Kidney (tissue), 14 donors: ENCODE measurements around the gene MOGAT3. TPM values are rescaled to one million over a fixed set of nuclear protein-coding genes. Genes with fewer than 3 reads are reported as not detected.
A peak's percentile ranks its signal among the peaks of the same experiment; 100 is the strongest.

Experiments
- DNase-seq, 5 donors: peaks; one replicate each; pipeline ENCODE4 v3.0.0-alpha.2; 2013 to 2020
- FAIRE-seq: peaks from 2 replicates; lab custom pipeline; 2012; peaks lifted over from hg19 to GRCh38; lab: Jason Lieb, UNC
- H3K27ac ChIP-seq, 2 donors: one replicate each; pipeline ENCODE4 v1.7.0; 2013; ENCODE audit warnings: low read depth in 2 of 2, low read length in 2 of 2, inconsistent platforms in 1 of 2
- H3K27me3 ChIP-seq: one replicate; pipeline ENCODE4 v1.7.1; 2013; ENCODE audit warnings: low read length, inconsistent platforms; ENCODE audit not compliant: control insufficient read depth, insufficient read depth
- H3K36me3 ChIP-seq, 3 donors: one replicate each; pipeline versions ENCODE4 v1.7.0 to v1.7.1; 2013; ENCODE audit warnings: low read length in 3 of 3, control low read depth in 1 of 3, inconsistent platforms in 1 of 3; ENCODE audit not compliant: insufficient read depth in 3 of 3, control insufficient read depth in 2 of 3
- H3K4me1 ChIP-seq, 3 donors: one replicate each; pipeline versions ENCODE4 v1.7.0 to v1.7.1; 2013; ENCODE audit warnings: low read length in 3 of 3, inconsistent platforms in 1 of 3, low read depth in 1 of 3; ENCODE audit not compliant: control insufficient read depth in 2 of 3, insufficient read depth in 2 of 3
- H3K4me3 ChIP-seq, 3 donors: one replicate each; pipeline versions ENCODE4 v1.7.0 to v1.8.1; 2013; ENCODE audit warnings: low read length in 3 of 3, control low read depth in 1 of 3, inconsistent platforms in 1 of 3
- H3K9ac ChIP-seq, 3 donors: one replicate each; pipeline versions ENCODE4 v1.7.0 to v1.7.1; 2013; ENCODE audit warnings: low read length in 3 of 3, control low read depth in 1 of 3, inconsistent platforms in 1 of 3
- H3K9me3 ChIP-seq, 3 donors: one replicate each; pipeline versions ENCODE4 v1.7.0 to v1.7.1; 2013; ENCODE audit warnings: low read length in 3 of 3, control low read depth in 1 of 3, inconsistent platforms in 1 of 3; ENCODE audit not compliant: control insufficient read depth in 2 of 3, insufficient read depth in 1 of 3
- intact Hi-C: fragments of 100-400 bp; cut with DNase I; formaldehyde crosslinking; loops from one replicate; pipeline ENCODE4 v1.11.1; 2022
- polyA plus RNA-seq: library from polyadenylated mRNA; stranded (reverse); fragments of 350-450 nt; fragmentation: Illumina TruSeq; extraction: RNeasy Lipid Tissue Mini Kit (QIAGEN cat#74804); gene quantifications from one replicate; pipeline ENCODE4 v1.2.3, GENCODE V29; 2014; ENCODE audit warnings: low read depth, low replicate concordance; ENCODE audit not compliant: insufficient read depth
- total RNA-seq: library from RNA; stranded (reverse); fragmentation: NEBNext Ultra II Directional; extraction: Animal tissue kit (Norgen Biotek cat#: 25700); gene quantifications from one replicate; pipeline ENCODE4 v1.2.1, GENCODE V29; 2021
- TF ChIP-seq, protein P1 (sequence below): IDR thresholded peaks from 3 replicates; pipeline ENCODE4 v1.5.1; 2012; ENCODE audit warnings: mild to moderate bottlenecking, moderate library complexity, borderline replicate concordance; ENCODE audit not compliant: insufficient read depth; ENCODE audit errors: extremely low read depth
- donor health status: control.
- donor health status: control.
- donor health status: control.
- donor health status: control.
- donor health status: control.
- donor health status: DM: yes; HTN: yes; CAD: no.
- donor health status: Normal renal cell carcinoma (clear cell type).

MOGAT3 gene
- total and polyA plus RNA-seq, 2 donors from 2014 or later = 0.25 to 0.37 TPM

DNA sequence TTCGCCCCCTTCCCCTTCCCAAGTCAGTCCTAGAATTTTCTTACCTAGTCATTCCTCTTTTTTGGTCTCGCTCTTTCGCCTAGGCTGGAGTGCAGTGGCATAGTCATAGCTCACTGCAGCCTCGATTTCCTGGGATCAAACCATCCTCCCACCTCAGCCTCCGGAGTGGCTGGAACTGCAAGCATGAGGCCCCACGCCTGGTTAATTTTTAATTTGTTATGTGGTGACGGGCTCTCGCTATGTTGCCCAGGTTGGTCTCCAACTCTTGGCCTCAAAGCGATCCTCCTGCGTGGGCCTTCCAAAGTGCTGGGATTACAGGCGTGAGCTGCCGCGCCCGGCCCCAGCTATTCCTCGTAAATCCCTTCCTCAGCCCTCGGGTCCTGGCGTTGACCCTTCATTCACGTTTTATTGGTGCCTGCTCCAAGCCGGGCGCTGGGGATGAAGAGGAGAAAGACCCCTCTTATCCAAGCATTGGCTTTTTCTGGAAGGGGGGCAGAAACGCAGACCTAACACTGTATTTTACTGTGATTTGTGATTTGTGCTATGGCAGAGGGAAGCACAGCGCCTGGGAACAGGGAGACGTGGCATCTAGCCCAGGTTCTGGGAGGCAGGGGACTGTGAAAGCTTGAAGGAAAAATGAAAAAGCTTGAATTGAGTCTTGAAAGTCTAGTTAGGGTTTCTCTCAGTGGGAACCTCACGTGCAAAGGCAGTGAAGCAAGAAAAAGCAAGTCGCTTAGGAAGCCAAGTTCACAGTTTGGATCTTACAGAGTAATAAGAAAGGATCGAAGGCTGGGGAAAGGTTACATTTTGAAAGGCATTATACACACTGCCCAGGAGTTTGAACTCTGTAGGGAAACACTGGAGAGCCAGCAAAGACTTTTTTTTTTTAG lies 17.6 kb upstream of the MOGAT3 start:
- TF ChIP-seq, protein P1, sequence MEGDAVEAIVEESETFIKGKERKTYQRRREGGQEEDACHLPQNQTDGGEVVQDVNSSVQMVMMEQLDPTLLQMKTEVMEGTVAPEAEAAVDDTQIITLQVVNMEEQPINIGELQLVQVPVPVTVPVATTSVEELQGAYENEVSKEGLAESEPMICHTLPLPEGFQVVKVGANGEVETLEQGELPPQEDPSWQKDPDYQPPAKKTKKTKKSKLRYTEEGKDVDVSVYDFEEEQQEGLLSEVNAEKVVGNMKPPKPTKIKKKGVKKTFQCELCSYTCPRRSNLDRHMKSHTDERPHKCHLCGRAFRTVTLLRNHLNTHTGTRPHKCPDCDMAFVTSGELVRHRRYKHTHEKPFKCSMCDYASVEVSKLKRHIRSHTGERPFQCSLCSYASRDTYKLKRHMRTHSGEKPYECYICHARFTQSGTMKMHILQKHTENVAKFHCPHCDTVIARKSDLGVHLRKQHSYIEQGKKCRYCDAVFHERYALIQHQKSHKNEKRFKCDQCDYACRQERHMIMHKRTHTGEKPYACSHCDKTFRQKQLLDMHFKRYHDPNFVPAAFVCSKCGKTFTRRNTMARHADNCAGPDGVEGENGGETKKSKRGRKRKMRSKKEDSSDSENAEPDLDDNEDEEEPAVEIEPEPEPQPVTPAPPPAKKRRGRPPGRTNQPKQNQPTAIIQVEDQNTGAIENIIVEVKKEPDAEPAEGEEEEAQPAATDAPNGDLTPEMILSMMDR = no peak
- FAIRE-seq = no peak
- no peaks in the 10 kb centered on the region for H3K27me3 ChIP-seq
- no peaks in the 10 kb centered on the region for H3K9me3 ChIP-seq
- intact Hi-C loops = no loop called here
- peaks cover 0 to 3% (median 0%) of the 10 kb centered on the region in 3 donors for H3K36me3 ChIP-seq
- peaks cover 0 to 23% (median 6%) of the 10 kb centered on the region in 3 donors for H3K4me1 ChIP-seq
- peak in 2 of 5 donors; percentile 35 to 44 for DNase-seq
- H3K27ac ChIP-seq = peak overlapping the region; percentile 65 to 99
- H3K9ac ChIP-seq = peak overlapping the region; percentile 71 to 82 (median 72)
- H3K4me3 ChIP-seq = peak overlapping the region; percentile 84 to 98 (median 98)

DNA sequence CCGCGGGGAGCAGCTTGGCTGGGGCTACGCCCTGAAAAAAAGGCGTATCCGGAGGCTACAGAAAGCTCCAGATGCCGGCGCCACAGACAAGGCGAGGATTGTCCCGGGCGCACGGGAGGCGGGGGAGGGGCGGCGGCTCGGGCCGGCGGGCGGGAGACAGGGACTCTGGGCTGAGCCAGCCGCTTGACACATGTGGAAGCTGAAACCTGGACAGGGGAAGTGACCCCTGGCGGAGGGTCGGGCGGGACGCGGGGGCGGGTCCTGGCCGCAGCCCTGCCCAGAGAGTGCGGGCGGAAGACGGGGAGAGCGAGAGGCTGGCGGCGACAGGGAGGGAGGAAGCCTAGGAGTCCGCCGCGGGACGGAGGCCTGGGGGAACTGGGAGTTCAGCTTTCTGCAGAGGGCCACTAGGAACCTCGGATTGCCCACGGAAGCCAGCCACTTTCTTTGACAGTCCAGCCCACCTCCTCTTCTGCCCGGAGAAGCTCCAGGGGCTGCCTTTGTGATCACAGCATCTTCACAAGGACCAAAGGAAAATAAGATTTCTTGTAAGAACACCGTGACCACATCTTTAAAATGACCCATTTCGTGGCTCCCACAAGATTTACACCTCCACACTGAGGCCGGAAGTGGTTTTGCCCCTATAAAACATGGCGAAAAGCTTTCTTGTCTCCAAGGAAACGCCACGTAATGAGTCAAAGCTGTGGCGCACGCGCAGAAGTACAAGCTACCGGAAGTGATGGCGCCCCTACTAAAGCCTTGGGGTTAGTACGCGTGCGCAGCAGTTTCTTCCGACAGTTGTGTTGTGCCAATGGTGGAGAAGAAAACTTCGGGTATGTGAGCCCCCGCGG lies 16.8 kb upstream of the MOGAT3 start, which contains the start of the genes PLOD3 and ZNHIT1:
Gene PLOD3, minus strand, starts transcription at position 194 of the 848 bp plus-strand sequence. CDS start 307 bp downstream, outside the sequence.
Gene ZNHIT1, plus strand, starts transcription at position 778 of the 848 bp plus-strand sequence. Its CDS starts 31 bp downstream, at position 809.
- H3K27me3 ChIP-seq = no peaks in the 10 kb centered on the region
- peak within 1 kb of the TSS; percentile 84 to 98 (median 98) for H3K4me3 ChIP-seq
- intact Hi-C loops = no loop called here
- TF ChIP-seq, protein P1 = no peak
- no peaks in the 10 kb centered on the region for H3K9me3 ChIP-seq
- H3K4me1 ChIP-seq = peaks cover 0 to 23% (median 6%) of the 10 kb centered on the region in 3 donors
- H3K27ac ChIP-seq = peak within 1 kb of the TSS; percentile 97 to 99
- DNase-seq = peak; percentile 97 to 100 (median 98)
- peak within 1 kb of the TSS; percentile 72 to 93 (median 89) for H3K9ac ChIP-seq
- FAIRE-seq = peak; percentile 90
- no peaks in the 10 kb centered on the region for H3K36me3 ChIP-seq

DNA sequence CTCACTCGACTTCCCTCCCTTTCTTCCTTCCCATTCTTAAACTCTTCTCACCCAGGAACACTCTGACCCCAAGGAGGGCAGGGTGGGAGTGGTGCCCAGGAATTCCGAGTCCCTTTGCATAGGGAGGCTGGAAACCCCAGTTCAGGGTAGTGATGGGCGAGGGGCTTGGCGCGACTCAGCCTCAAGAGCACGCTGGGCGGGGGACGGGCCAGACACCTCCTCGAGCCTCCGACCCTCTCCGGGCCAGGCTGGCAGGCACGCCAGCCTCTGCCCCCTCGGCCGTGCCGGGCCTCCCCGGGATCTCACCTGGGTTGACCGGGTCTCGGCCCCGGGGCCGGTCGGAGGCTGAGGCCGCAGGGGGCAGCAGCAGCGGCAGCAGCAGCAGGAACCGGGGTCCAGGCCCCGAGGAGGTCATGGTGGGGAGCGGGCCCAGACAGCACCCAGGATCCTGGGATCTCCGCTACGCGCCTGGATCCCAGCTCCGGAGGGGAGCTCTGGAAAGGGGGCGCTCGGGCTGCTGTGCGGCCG lies 16.1 kb upstream of the MOGAT3 start:
- FAIRE-seq = no peak
- peak overlapping the region; percentile 34 to 98 (median 98) for H3K4me3 ChIP-seq
- H3K9ac ChIP-seq = peak overlapping the region; percentile 13 to 80 (median 58)
- peaks cover 0 to 1% (median 0%) of the 10 kb centered on the region in 3 donors for H3K36me3 ChIP-seq
- peak overlapping the region; percentile 97 to 99 for H3K27ac ChIP-seq
- intact Hi-C loops = no loop called here
- TF ChIP-seq, protein P1 = no peak
- DNase-seq = peak in 3 of 5 donors; percentile 28 to 74 (median 46)
- H3K4me1 ChIP-seq = peaks cover 0 to 23% (median 6%) of the 10 kb centered on the region in 3 donors
- H3K9me3 ChIP-seq = no peaks in the 10 kb centered on the region
- H3K27me3 ChIP-seq = no peaks in the 10 kb centered on the region
